ENCODE data around the gene NBPF11. TPM values are rescaled to one million over a fixed set of nuclear protein-coding genes. Genes with fewer than 3 reads are reported as not detected.
"Not testable (repeated sequence)": the region's sequence is repeated elsewhere in the genome, so short reads cannot be mapped to it uniquely, and the experiment has no call there.

The NBPF11 gene
- total and polyA plus RNA-seq, 3 experiments from 2014 or later = 4.0 to 6.9 (median 6.6) TPM

GRCh38 chr1:148146191-148146997 is 5.7 kb downstream of the NBPF11 start:
- DNase-seq; POLR2A ChIA-PET; H3K4me3 Mint-ChIP-seq; H3K27ac ChIP-seq (ENCODE audit: low read depth, low read length); CTCF ChIA-PET; H3K27me3 ChIP-seq (ENCODE audit: insufficient read depth, low read length, poor library complexity, severe bottlenecking); H3K36me3 Mint-ChIP-seq; H3K27ac Mint-ChIP-seq; H3K9me3 Mint-ChIP-seq; H3K36me3 ChIP-seq (ENCODE audit: insufficient read depth, low read length); H3K9me3 ChIP-seq (ENCODE audit: low read length); H3K27me3 Mint-ChIP-seq; H3K4me3 ChIP-seq (ENCODE audit: low read length); H3K4me1 ChIP-seq (ENCODE audit: insufficient read depth, low read length); H3K4me1 Mint-ChIP-seq: not testable (repeated sequence)

- H3K36me3 ChIP-seq (ENCODE audit: insufficient read depth, low read length); POLR2A ChIA-PET; H3K4me1 Mint-ChIP-seq; DNase-seq; H3K9me3 ChIP-seq (ENCODE audit: low read length); H3K27ac ChIP-seq (ENCODE audit: low read depth, low read length); H3K4me3 Mint-ChIP-seq; H3K27ac Mint-ChIP-seq; H3K9me3 Mint-ChIP-seq; H3K4me1 ChIP-seq (ENCODE audit: insufficient read depth, low read length); CTCF ChIA-PET; H3K4me3 ChIP-seq (ENCODE audit: low read length); H3K27me3 Mint-ChIP-seq; H3K27me3 ChIP-seq (ENCODE audit: insufficient read depth, low read length, poor library complexity, severe bottlenecking): not testable (repeated sequence)
- peaks cover 0 to 15% (median 2%) of the 10 kb centered on the region in 3 donors for H3K36me3 Mint-ChIP-seq
These were observed 8.9 kb downstream of the NBPF11 start for GRCh38 chr1:148143223-148143622.

- H3K27me3 Mint-ChIP-seq; POLR2A ChIA-PET; H3K27ac ChIP-seq (ENCODE audit: low read depth, low read length); H3K4me3 ChIP-seq (ENCODE audit: low read length); H3K4me1 Mint-ChIP-seq; H3K9me3 Mint-ChIP-seq; H3K27me3 ChIP-seq (ENCODE audit: insufficient read depth, low read length, poor library complexity, severe bottlenecking); H3K9me3 ChIP-seq (ENCODE audit: low read length); CTCF ChIA-PET; H3K36me3 ChIP-seq (ENCODE audit: insufficient read depth, low read length); H3K4me3 Mint-ChIP-seq; H3K4me1 ChIP-seq (ENCODE audit: insufficient read depth, low read length); DNase-seq: not testable (repeated sequence)
- Mint-ChIP-seq H3K27ac (peak overlapping the region in 1 of 8 donors; percentile 47), H3K36me3 (peaks cover 0 to 17% (median 2%) of the 10 kb centered on the region in 3 donors)
These were observed 10.1 kb downstream of the NBPF11 start for GRCh38 chr1:148141936-148142335.

- H3K27me3 Mint-ChIP-seq; H3K27ac ChIP-seq (ENCODE audit: low read depth, low read length); H3K9me3 Mint-ChIP-seq; H3K4me3 ChIP-seq (ENCODE audit: low read length); POLR2A ChIA-PET; H3K27ac Mint-ChIP-seq; H3K9me3 ChIP-seq (ENCODE audit: low read length); H3K36me3 ChIP-seq (ENCODE audit: insufficient read depth, low read length); DNase-seq; H3K4me3 Mint-ChIP-seq; CTCF ChIA-PET; H3K27me3 ChIP-seq (ENCODE audit: insufficient read depth, low read length, poor library complexity, severe bottlenecking); H3K4me1 ChIP-seq (ENCODE audit: insufficient read depth, low read length); H3K4me1 Mint-ChIP-seq: not testable (repeated sequence)
- H3K36me3 Mint-ChIP-seq = peaks cover 0 to 18% (median 0%) of the 10 kb centered on the region in 3 donors
These were observed 13.5 kb downstream of the NBPF11 start for GRCh38 chr1:148138606-148139005.

- POLR2A ChIA-PET; H3K4me1 ChIP-seq (ENCODE audit: insufficient read depth, low read length); H3K27me3 Mint-ChIP-seq; H3K9me3 ChIP-seq (ENCODE audit: low read length); H3K4me1 Mint-ChIP-seq; DNase-seq; CTCF ChIA-PET; H3K4me3 ChIP-seq (ENCODE audit: low read length); H3K9me3 Mint-ChIP-seq; H3K27ac Mint-ChIP-seq; H3K27ac ChIP-seq (ENCODE audit: low read depth, low read length); H3K4me3 Mint-ChIP-seq; H3K27me3 ChIP-seq (ENCODE audit: insufficient read depth, low read length, poor library complexity, severe bottlenecking); H3K36me3 ChIP-seq (ENCODE audit: insufficient read depth, low read length): not testable (repeated sequence)
- H3K36me3 Mint-ChIP-seq = peaks cover 0 to 25% (median 0%) of the 10 kb centered on the region in 3 donors
These were observed 29.7 kb downstream of the NBPF11 start for GRCh38 chr1:148122341-148122740.

- CTCF ChIA-PET, H3K27ac Mint-ChIP-seq: not testable (repeated sequence)
- H3K36me3 Mint-ChIP-seq = peaks cover 0 to 25% (median 0%) of the 10 kb centered on the region in 3 donors
These were observed 31.7 kb downstream of the NBPF11 start for GRCh38 chr1:148120395-148120794.

GRCh38 chr1:148095732-148096131 is 56.3 kb downstream of the NBPF11 start:
- H3K36me3 ChIP-seq (ENCODE audit: insufficient read depth, low read length); H3K27ac ChIP-seq (ENCODE audit: low read depth, low read length); H3K9me3 Mint-ChIP-seq; H3K4me3 Mint-ChIP-seq; CTCF ChIA-PET; DNase-seq; POLR2A ChIA-PET; H3K36me3 Mint-ChIP-seq; H3K27me3 ChIP-seq (ENCODE audit: insufficient read depth, low read length, poor library complexity, severe bottlenecking); H3K27ac Mint-ChIP-seq; H3K27me3 Mint-ChIP-seq; H3K4me1 ChIP-seq (ENCODE audit: insufficient read depth, low read length); H3K9me3 ChIP-seq (ENCODE audit: low read length); H3K4me1 Mint-ChIP-seq; H3K4me3 ChIP-seq (ENCODE audit: low read length): not testable (repeated sequence)

More at GRCh38 chr1:148120395-148120794, 31.7 kb downstream of the NBPF11 start:
- H3K4me3 Mint-ChIP-seq; H3K36me3 ChIP-seq (ENCODE audit: insufficient read depth, low read length); H3K27me3 Mint-ChIP-seq; H3K4me3 ChIP-seq (ENCODE audit: low read length); H3K27me3 ChIP-seq (ENCODE audit: insufficient read depth, low read length, poor library complexity, severe bottlenecking); H3K4me1 Mint-ChIP-seq; H3K27ac ChIP-seq (ENCODE audit: low read depth, low read length); H3K9me3 ChIP-seq (ENCODE audit: low read length); H3K4me1 ChIP-seq (ENCODE audit: insufficient read depth, low read length); H3K9me3 Mint-ChIP-seq; DNase-seq; POLR2A ChIA-PET: not testable (repeated sequence)

GRCh38 chr1:148086196-148086595 is 65.9 kb downstream of the NBPF11 start:
- H3K27me3 Mint-ChIP-seq; H3K9me3 ChIP-seq (ENCODE audit: low read length); H3K27ac ChIP-seq (ENCODE audit: low read depth, low read length); H3K4me1 Mint-ChIP-seq; POLR2A ChIA-PET; H3K27me3 ChIP-seq (ENCODE audit: insufficient read depth, low read length, poor library complexity, severe bottlenecking); H3K27ac Mint-ChIP-seq; H3K4me3 Mint-ChIP-seq; H3K36me3 ChIP-seq (ENCODE audit: insufficient read depth, low read length); H3K9me3 Mint-ChIP-seq; H3K36me3 Mint-ChIP-seq; DNase-seq; H3K4me1 ChIP-seq (ENCODE audit: insufficient read depth, low read length); H3K4me3 ChIP-seq (ENCODE audit: low read length); CTCF ChIA-PET: not testable (repeated sequence)

GRCh38 chr1:148081205-148081604 is 70.9 kb downstream of the NBPF11 start:
- H3K4me3 Mint-ChIP-seq; H3K4me1 Mint-ChIP-seq; H3K9me3 ChIP-seq (ENCODE audit: low read length); H3K4me3 ChIP-seq (ENCODE audit: low read length); CTCF ChIA-PET; H3K36me3 ChIP-seq (ENCODE audit: insufficient read depth, low read length); H3K9me3 Mint-ChIP-seq; POLR2A ChIA-PET; H3K27me3 ChIP-seq (ENCODE audit: insufficient read depth, low read length, poor library complexity, severe bottlenecking); H3K27me3 Mint-ChIP-seq; H3K27ac ChIP-seq (ENCODE audit: low read depth, low read length); H3K27ac Mint-ChIP-seq; H3K36me3 Mint-ChIP-seq; H3K4me1 ChIP-seq (ENCODE audit: insufficient read depth, low read length); DNase-seq: not testable (repeated sequence)

All from CD8-positive, alpha-beta memory T cell (primary cell).